Mucosa of gallbladder (tissue), 1 donor: ENCODE data around the gene ASB16. TPM values are rescaled to one million over a fixed set of nuclear protein-coding genes. Genes with fewer than 3 reads are reported as not detected.
"Not testable (repeated sequence)": the region's sequence is repeated elsewhere in the genome, so short reads cannot be mapped to it uniquely, and the experiment has no call there.

ENCODE experiments used
- DNase-seq: peaks from one replicate; pipeline ENCODE4 v3.0.0-alpha.2; 2020; ENCODE audit warnings: low spot score
- total RNA-seq: library from RNA; stranded (reverse); gene quantifications from one replicate; pipeline ENCODE4 v1.2.1, GENCODE V29; 2021
- donor health status: DM: no; HTN: no; CAD: no.

The ASB16 gene, protein sequence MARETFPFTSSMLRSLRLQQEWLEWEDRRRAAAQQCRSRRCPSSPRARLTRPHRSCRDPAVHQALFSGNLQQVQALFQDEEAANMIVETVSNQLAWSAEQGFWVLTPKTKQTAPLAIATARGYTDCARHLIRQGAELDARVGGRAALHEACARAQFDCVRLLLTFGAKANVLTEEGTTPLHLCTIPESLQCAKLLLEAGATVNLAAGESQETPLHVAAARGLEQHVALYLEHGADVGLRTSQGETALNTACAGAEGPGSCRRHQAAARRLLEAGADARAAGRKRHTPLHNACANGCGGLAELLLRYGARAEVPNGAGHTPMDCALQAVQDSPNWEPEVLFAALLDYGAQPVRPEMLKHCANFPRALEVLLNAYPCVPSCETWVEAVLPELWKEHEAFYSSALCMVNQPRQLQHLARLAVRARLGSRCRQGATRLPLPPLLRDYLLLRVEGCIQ
- total RNA-seq, result 0.58 TPM

DNA sequence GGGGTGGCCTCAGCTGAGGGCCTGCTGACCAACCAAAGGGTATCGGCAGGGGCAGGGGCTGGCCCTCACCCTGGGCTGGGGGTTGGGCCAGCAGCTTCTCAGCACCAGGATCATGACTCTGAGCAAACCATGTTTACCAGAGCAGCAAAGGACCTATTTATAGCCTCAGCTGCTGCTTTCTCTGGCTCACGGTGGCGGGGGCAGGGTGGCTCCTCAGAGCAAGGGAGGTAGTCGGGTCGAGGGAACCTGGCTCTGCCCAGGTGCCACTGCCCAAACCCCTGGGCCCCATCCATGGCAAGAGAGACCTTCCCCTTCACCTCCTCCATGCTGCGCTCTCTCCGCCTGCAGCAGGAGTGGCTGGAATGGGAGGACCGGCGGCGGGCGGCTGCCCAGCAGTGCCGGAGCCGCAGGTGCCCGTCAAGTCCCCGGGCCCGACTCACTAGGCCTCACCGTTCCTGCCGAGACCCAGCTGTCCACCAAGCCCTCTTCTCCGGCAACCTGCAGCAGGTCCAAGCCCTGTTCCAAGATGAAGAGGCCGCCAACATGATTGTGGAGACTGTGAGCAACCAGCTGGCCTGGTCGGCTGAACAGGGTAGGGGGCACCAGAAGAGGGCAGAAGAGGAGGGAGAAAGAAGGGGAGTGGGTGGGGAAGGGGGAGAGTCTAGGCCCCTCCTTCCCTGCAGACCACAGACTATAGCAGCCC, at the start of gene ASB16:
ASB16 (plus strand) TSS at position 206 of the 703 bp plus-strand sequence; CDS start at position 292, 86 bp downstream.
- DNase-seq, result no peak

DNA sequence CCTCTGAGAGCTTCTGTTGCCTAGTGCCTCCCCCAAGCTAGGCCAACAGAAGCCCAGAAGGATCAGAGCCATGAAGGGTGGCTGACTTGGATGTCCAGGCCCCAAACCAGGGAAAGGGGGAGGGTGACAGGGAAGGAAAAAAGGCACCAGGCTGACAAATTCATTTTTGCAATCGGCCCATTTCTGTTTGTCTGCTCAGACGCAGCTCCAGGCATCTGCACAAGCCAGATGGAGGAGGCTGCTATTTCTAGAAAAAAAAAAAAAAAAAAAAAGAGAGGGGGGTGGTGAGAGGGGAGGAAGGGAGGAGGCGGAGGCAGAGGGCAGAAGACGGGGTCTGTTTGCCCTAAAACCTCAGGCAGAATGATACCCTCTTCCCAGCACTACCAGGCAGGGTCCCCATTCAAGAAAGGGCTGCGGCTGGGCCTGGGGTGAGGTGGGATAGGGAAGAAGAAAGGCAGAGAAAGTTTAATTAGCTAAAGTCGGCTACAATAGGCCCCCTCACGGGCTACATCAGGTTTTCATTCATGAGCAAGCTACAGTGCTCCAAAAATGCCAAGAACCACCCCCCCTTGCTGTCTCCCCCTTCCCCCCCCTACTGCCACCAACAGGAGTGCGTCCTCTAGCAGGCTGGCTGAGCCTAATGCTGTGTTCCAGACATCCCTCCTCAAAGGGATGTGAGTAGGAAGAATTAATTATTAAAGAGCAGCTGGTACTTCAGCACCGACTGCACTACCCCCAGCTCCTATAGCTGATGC, 49.5 kb upstream of the ASB16 start:
- DNase-seq, result no peak

DNA sequence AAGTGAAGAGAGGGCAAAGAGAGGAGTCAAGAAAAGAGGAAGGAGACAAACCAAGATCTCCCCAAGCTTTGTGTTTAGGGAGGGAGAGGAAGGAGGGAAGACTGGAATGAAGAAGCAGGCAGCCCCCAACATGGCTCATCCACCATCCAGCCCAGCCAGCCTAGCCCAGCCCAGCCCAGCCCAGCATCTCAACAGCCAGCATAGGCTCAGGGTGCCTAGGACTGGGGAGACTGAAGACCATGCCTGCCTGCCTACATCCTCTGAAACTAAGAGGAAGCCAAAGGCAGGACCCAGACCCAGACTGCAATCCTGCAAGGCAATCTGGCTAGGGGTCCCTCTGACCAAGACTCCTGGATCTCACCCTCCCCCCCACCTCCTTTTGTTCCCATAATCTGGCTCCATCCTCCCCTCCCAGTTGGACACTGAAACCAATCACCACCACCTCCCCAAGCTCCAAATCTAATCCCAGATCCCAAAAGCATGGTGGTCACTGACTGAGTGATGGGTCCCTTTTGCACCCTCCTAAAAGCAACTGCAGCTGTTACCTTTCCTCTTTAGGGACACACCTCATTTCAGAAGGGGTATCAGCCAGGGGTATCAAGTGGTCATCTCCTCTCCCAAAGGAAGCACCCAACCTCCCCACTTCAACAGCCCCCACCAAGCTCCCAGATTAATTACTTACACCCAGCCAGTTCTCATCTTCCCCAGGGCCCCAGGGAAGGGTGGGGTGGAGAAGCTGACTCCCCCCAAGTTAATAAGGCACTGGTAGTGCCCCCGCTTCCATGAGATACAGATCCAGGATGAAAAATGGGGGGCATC, 48.3 kb upstream of the ASB16 start:
- DNase-seq, result no peak

- no peak for DNase-seq
These were observed 47.6 kb upstream of the ASB16 start for GRCh38 chr17:44122816-44123355.

DNA sequence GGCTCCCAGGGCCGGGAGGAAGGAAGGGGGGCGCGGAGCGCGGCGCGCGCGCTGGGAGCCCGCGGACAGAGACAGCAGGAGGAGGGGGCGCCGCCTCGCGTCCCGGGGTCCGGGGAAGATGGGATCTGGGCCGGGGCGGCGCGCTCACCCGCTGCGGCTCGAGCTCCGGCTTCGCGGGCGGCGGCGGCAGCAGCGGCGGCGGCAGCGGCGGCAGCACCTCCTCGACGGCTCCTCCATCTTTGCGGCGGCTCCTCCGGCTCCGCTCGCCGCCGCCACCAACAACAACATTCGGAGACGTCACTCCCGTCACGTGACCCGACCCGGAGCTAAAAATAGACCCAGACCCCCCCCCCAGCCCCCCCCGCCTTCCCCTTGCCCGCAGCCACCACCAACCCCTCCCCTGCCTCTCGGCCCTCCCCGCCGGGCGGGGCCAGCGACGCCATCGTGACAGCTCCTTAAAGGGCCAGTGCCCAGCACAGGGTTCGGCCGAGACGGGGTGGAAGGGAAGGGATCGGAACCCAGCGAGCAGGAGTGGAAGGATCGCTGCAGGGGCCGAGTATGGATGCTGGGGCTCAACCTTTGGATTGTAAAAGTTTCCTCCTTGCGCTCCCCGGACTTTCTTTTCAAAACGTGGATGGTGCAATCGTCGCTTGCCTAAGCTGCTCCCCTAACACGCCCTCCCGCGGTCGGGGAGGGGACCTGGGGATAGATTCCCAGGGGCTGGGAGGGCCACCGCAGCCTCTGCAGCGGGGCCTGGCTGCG, 47.0 kb upstream of the ASB16 start, which contains the start of gene HDAC5:
HDAC5 (minus strand) TSS at position 286 of the 762 bp plus-strand sequence. CDS start 6,126 bp downstream, outside the sequence.
- peak; percentile 96 for DNase-seq

DNA sequence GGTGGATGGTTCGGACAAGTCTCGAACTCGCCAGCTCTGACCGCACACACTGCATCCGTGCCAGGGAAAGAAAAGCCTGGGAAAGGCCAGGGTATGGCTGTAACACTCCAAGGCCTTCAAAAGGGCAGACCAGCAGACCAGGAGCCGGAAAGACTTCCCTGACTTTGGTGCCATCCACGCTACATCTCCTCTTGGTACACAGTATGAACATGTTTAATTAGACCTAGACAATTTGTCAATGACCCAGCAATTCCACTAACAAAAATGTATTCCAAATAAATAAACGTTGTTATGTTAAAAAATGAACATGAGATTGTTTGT, 46.4 kb upstream of the ASB16 start:
- DNase-seq, result no peak

- no peak for DNase-seq
These were observed 42.1 kb upstream of the ASB16 start for GRCh38 chr17:44128383-44128782.

DNA sequence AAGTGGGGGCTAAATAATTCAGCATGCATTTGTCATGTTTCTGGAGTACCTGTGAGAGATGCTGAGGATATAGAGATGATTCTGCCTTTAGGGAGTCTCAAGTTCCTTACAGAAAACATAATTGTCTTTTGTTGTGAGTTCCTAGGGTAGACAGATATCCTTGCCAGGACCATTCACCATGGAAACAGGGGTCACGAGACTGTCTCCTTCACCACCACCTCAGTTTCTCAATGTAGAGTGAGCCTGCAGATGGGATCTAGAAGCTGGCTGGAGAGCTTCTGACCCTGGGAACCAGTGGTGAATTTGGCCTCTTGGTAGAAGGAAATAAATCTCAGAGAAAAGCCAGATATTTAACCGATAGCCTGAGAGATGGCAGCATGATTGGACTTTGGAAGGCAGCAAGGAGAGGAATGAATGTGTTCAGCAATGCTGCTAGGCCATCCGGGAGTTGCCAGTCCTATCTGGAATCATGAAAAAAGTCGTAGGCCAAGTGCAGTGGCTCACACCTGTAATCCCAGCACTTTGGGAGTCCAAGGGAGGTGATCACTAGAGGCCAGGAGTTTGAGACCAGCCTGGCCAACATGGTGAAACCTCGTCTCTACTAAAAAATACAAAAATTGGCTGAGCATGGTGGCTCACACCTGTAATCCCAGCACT, 39.7 kb upstream of the ASB16 start:
- DNase-seq, result peak; percentile 40

- DNase-seq, result not testable (repeated sequence)
These were observed 39.1 kb upstream of the ASB16 start for GRCh38 chr17:44131372-44131771.

DNA sequence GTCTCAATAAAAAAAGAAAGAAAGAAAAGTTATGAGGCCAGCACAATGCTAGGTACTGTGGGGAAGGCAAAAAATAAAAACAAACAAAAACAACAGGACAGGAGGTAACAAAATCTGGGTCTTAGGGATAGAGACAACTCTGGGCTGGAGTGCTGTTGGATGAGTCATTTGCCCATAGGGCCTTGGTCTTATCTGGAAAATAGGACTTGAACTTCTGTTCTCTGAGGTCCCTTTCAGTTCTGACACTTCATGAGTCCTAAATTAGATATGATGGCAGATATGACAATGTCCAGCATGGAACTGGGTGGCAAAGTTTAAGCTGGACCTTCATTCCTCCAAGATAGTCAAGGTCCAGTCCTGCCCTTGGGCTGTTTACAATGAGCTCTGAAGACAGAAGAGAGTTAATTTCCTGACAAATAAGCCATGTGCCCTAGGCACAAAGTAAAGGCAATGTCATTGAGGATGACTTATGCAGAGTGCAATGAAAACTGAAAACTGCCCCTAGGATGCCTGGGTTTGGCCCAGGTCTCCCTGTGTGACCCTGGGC, 38.2 kb upstream of the ASB16 start:
- no peak for DNase-seq

- no peak for DNase-seq
These were observed 36.5 kb upstream of the ASB16 start for GRCh38 chr17:44133918-44134476.

DNA sequence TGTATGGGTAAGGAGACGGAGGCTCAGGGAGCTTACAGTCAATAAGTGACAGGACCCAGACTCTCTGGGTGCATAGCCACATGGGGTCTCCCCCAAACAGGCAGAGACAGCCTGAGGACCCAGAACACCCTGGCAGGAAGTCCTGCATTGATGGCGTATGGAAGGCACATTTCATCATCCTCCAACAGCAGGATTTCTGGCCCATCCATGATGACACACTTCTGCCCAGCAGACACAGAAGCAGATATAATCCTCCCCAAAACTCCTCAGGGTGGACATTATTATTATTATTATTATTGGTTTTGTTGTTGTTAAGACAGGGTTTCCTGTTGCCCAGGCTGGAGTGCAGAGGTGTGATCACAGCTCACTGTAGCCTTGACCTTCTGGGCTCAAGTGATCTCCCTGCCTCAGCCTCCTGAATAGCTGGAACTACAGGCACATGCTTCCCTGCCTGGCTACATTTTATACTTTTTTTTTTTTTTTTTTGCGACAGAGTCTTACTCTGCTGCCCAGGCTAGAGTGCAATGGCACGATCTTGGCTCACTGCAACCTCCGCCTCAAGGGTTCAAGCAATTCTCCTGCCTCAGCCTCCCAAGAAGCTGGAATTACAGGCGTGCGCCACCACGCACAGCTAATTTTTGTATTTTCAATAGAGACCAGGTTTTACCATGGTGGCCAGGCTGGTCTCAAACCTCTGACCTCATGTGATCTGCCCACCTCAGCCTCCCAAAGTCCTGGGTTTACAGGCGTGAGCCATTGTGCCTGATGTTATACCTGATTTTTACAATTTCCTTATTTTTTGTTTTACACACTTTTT, 35.5 kb upstream of the ASB16 start:
- DNase-seq, result no peak

- DNase-seq, result peak; percentile 75
These were observed 32.4 kb upstream of the ASB16 start for GRCh38 chr17:44137891-44138709.

GRCh38 chr17:44143921-44144320, 26.6 kb upstream of the ASB16 start:
- not testable (repeated sequence) for DNase-seq

GRCh38 chr17:44144966-44145739, 25.4 kb upstream of the ASB16 start:
- no peak for DNase-seq
